Measurements from ENCODE around the gene PPP2R5D.

Gene PPP2R5D

DNA sequence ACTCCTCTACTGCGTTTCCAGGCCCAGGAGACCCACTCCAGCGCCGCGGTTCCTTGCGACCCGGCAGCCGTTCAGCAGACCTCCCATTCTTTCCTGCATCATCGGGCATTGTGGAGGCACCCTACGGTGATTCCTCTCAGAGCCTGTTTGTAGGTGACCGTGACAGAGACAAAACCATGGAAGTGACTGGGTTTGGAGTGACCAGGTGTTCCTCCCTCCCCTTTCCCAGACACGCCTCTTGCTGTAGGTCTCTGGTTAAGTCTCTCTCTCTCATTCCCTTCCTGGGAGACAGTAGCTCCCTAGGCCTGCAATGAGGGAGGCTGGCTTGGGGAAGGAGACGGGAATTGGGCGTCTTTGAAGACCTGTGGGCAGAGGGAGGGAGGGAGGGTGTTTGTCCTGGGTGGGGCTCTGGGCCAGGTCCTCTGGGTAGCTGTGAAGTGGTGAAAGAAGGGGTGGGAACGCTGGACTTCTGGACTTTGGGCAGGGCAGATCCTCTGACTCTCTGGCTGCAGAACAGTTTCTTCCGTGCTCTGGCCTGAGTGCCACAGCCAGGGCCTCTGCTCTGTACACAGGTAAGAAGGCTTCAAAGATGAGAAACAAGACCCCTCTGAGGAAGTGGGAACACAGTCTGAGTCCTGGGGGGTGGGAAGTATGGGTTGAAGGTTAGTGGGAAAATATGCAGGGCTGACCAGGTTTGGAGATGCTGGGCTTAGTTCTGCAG lies 75.8 kb downstream of the PPP2R5D start:
- DNase-seq = no peak

DNA sequence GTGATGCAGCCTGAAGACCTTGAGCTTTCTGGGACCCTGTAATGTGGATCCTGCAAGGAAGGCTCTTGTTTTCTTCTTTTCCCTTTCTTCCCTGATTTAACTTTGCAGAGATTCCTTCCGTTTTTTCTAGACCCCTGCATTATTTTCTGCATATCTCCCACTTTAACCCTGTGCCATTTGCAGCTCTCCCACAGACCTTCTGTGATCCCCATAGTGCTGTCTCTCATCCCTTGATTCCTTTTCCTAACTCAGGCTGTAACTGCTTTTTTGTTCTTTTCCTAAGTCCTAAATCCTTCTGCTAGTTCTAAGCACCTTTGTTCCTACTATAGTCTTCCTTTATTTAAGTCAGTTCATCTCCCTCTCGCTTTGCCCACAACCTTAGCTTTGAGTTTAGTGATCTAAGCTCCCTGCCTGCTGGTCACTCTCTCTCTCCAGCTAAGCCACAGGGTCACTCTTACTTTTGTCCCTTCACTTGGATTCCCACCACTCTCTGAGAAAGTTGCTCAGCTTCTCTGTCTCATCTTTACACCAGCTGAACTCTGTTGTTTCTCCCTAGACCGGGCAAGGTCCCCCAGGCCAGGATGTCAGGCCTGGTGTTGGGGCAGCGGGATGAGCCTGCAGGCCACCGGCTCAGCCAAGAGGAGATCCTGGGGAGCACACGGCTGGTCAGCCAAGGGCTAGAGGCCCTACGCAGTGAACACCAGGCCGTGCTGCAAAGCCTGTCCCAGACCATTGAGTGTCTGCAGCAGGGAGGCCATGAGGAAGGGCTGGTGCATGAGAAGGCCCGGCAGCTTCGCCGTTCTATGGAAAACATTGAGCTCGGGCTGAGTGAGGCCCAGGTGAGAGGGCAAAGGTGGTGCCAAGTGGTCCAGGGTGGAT lies 76.6 kb downstream of the PPP2R5D start:
- no peak for DNase-seq

DNA sequence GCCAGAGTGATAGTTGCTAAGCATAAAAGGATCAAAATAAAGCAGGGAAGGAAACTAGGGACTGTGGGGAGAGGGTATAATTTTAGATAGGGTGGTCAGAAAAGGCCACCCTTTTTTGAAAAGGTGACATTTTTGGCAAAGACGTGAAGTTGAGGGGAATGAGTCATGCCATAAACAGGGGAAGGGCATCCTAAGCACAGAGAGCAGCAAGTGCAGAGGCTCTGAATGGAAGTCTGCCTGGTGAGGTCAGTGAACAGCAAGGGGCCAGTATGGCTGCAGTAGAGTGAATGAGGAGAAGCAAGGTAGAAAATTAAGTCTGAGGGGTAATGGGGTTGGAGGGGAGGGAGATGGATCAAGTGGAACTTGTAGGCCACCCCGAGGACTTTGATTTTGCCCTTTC lies 77.5 kb downstream of the PPP2R5D start:
- DNase-seq = no peak
